LNCaP clone FGC (cell line): ENCODE measurements around the gene IL19.

ENCODE experiments used
- DNase-seq: peaks from one replicate; pipeline ENCODE4 v3.0.0-alpha.2; 2011; ENCODE audit warnings: low read depth
- H3K4me3 ChIP-seq: 2 replicates; pipeline ENCODE4 v1.5.1; 2011; ENCODE audit warnings: mild to moderate bottlenecking, low read depth, low read length, control low read depth
- TF ChIP-seq, protein P1 (sequence below): IDR thresholded peaks from 2 replicates; pipeline ENCODE4 v1.5.1; 2012; ENCODE audit warnings: mild to moderate bottlenecking; ENCODE audit not compliant: control insufficient read depth, insufficient read depth; ENCODE audit errors: extremely low read depth

The IL19 gene

DNA sequence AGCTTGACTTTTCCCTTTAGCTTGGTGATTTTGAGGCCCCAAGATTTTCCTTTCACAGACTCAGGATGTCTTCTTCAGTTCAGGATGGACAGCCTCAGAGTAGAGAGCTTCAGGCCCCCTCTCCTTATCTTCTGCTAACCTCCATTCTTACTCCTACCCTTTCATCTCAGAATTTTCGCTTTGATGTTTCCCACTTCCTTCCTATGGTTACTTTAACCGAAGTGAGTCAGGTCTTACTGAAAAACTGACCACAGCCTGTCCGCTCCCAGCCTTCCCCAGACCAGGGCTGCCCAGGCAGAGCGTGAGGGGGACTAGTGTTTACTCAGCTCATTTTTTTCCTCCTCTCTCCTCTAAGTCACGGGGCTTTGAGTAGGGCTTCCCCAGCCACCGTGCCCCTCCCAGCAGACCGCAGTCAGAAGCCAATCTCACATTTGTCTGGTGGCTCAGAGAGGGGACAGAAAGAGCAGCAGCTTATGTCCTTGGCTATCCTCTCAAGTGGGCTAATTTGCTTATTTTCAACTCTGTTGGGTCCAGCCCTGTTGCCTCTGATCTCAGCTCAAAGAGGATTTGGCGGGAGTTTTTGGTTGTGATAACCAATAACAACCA lies 4.2 kb upstream of the IL19 start:
- H3K4me3 ChIP-seq, result no peak overlapping the region
- DNase-seq, result no peak
- TF ChIP-seq, protein P1, sequence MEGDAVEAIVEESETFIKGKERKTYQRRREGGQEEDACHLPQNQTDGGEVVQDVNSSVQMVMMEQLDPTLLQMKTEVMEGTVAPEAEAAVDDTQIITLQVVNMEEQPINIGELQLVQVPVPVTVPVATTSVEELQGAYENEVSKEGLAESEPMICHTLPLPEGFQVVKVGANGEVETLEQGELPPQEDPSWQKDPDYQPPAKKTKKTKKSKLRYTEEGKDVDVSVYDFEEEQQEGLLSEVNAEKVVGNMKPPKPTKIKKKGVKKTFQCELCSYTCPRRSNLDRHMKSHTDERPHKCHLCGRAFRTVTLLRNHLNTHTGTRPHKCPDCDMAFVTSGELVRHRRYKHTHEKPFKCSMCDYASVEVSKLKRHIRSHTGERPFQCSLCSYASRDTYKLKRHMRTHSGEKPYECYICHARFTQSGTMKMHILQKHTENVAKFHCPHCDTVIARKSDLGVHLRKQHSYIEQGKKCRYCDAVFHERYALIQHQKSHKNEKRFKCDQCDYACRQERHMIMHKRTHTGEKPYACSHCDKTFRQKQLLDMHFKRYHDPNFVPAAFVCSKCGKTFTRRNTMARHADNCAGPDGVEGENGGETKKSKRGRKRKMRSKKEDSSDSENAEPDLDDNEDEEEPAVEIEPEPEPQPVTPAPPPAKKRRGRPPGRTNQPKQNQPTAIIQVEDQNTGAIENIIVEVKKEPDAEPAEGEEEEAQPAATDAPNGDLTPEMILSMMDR, result no peak

DNA sequence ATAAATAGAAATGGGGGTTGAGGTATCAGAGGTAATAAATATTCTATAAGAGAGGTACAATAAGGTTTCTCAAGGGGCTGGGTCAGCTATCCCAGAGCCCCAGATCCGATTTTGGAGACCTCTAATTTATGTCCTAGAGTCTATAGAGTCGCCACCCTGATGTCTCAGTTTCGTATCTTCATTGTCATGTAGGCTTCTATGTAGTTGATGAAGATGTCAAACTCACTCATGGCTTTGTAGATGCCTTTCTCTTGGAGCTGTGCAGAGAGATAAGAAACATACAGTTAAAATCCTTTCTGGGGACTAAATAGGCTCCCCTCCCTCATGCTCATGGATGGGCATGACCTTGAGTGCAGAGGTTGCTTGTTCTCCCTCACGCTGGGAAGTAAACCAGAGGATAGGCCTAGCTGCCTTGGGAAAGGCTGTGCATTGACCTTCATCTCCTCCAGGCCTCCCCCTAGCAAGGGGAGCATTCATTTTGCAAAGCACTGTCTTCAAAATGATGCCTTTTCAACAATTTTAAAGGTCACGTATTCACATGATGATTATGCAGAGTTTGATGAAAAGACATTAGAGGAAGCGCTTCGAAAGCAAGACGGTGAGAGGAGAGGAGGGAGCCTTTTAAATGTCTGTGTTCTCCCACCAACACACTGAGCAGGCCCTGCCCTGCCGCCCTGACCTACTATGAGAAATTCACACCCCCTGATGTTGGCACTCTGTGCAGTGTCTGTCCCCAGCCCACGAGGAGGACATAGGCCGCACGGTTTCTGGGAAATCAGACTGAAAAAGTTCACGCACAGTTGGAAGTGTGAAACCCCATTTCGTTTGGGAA lies 1.9 kb upstream of the IL19 start:
- H3K4me3 ChIP-seq, result no peak overlapping the region
- DNase-seq, result no peak
- TF ChIP-seq, protein P1, result no peak

DNA sequence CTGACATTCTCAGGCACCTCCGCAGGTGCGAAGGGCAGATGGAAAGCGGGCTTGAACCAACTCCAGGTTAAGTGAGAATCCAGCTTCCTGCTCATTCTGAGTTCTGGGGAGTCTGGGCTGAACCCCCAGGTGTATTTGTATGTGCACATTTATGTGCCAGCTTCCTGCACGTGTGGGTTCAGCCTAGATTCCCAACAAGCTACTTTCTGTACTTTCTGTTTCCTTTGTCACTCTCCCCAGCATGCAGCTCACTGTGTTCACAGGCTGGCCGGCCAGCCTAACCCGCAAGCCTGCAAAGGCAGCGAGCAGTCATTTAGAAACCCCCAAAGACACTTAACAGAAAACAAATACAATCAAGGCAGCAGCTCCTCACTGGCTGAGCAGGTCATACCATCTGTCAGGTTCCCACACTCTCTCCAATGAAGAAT lies 1.3 kb upstream of the IL19 start:
- DNase-seq, result no peak
- TF ChIP-seq, protein P1, result no peak
- H3K4me3 ChIP-seq, result no peak overlapping the region

DNA sequence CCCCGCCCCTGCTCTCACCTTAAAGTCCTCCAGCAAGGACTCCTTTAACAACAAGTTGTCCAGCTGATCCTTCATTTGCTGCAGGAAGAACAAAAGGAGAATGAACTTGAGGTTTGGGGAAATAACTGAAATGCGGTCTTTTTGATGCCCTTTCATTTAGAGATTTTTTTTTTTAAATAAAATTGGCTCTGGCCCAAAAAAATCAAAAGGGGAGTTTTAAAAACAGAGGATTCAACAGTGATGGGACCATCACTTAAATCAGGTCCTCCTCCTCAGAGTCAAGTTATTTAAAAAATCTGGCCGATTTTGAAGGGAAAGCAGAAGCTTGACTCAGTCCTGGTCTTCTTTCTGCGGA lies 742 bp downstream of the IL19 start:
- no peak overlapping the region for H3K4me3 ChIP-seq
- TF ChIP-seq, protein P1, result no peak
- DNase-seq, result no peak

DNA sequence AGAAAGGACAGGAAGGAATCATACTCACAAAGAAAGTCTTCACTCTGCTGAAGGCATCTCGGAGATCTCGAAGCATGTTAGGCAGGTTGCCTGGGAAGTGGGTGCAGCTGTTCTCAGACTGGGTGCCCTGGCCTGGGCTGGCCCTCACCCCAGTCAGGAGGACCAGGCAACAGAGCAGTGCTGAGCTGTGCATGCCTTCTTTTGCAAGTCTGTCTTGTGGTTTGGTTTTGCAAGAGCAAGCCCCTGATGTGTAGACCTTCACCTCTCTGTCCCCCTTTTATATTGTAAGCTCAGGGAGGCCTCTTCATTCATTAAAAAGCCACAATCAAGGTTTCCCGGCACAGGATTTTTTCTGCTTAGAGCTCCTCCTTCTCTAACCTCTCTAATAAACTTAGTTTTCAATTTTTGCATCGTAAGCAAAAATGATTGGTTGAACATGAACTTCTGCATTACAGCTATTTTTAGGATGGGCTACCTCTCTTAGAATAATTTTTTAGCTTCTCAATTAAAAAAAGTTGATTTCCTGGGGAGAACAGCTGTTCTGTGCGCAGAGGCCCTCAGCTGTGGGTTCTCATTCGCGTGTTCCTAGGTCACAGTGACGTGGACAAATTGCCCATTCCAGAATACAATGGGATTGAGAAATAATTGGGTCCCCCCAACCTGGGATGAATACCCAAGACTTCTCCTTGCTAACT lies 1.8 kb downstream of the IL19 start, which contains the start of gene IL10:
Gene IL10, minus strand, starts transcription at position 252 of the 695 bp plus-strand sequence. Its CDS starts 59 bp downstream, at position 193.
- TF ChIP-seq, protein P1, result no peak
- H3K4me3 ChIP-seq, result no peak within 1 kb of the TSS
- DNase-seq, result no peak

DNA sequence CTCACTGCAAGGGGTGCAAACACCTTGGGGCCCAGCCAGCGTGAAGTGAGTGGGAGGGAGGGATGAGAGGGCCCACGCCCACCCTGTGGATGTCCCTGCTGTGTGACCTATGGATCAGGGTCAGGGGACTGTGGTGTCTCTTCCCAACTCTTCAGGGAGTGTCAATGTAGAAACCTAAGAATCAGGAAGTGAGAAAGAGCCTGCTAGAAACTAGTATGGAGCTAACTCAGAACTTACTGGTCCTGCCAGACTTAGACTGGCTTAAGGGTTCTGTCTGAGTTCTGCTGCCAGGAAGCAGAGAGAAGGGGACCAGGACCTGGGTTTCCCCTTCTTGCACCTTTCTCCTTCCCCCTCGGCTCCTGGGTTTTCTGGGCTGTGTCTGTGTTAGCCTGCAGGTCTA lies 3.5 kb downstream of the IL19 start:
- DNase-seq, result no peak
- no peak overlapping the region for H3K4me3 ChIP-seq
- TF ChIP-seq, protein P1, result no peak
